ENCODE data around the gene GALNT9.

The GALNT9 gene

DNA sequence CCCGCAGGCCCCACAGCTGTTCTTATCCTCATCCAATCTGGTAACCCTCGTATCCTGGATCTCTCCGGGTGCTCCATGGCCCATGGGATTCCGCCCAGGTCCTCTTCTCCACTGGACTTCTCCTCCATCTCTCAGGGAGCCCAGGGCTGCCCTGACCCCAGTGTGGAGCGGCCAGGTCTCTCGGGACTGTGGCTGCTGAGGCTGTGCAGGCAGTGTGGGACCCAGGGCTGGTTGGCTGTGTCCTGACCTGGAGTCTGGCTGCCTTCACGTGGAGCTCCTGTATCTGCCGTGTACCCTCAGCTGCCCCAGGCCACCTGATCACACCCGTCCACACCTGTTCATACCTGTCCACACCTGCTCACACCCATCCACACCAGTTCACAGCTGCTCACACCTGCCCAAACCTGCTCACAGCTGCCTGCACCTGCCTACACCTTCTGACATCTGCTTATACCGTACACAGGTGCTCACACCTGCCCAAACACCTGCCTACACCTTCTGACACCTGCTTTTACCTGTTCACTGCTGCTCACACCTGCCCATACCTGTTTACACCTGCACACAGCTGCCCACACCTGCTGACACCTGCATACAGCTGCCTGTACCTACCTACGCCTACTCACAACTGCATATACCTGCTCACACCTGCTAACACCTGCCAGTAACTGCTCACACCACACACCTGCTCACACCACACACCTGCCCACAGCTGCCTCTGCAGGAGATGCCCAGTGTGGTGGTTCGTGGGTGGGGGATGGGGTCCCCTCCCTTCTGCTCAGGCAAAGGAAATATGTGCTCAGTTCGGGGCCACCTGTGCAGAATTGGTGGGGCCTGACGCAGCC is 92.2 kb downstream of the GALNT9 start:
- TF ChIP-seq SNAI2 (CRISPR knock-in tag; IDR thresholded peaks at IDR 0.05) (no peak), CSDC2 (CRISPR knock-in tag; IDR thresholded peaks at IDR 0.05) (no peak)
- peak; percentile 57 for ATAC-seq

DNA sequence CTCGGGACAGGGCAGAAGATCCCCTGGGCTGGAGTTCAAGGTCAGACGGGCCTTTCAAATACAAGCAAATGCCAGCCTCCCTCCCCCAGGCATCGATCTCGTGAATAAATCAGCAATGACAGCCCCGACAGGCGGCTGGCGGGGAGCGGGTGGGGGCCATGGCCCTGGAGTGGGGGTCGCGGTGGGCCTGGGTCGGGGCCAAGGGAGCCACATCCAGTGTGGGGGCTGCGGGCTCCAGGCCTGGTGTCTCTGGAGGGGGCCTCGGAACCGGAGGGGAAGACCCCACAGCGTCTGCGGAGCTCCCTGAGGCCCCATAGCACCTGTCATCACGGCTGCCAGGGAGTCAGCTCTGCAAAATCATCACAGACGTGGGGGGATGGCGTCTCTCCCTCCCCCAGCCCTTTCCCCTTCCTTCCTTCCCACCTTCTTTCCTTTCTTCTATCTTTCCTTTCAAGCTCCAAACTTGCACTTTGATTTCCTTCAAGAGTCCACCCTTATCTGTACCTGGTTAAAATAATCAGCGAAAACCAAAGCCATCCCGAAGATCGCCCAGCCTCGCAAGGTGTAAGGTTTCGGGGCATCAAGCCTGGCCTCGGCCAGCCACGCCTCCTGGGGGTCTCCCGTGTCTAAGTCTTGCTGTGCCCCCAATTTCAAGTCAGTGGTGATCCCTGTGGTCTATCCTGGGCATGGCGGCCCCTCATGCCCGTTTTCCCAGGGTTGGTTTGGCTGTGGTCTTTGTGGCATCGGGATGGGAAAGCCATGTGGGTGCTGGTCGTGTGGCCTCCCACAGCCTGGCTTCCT is 93.1 kb downstream of the GALNT9 start:
- TF ChIP-seq, protein P1, sequence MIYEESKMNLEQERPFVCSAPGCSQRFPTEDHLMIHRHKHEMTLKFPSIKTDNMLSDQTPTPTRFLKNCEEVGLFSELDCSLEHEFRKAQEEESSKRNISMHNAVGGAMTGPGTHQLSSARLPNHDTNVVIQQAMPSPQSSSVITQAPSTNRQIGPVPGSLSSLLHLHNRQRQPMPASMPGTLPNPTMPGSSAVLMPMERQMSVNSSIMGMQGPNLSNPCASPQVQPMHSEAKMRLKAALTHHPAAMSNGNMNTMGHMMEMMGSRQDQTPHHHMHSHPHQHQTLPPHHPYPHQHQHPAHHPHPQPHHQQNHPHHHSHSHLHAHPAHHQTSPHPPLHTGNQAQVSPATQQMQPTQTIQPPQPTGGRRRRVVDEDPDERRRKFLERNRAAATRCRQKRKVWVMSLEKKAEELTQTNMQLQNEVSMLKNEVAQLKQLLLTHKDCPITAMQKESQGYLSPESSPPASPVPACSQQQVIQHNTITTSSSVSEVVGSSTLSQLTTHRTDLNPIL (CRISPR knock-in tag; IDR thresholded peaks at IDR 0.05; ENCODE audit: low read depth): no peak
- no peak for TF ChIP-seq ZFP3 (CRISPR knock-in tag; IDR thresholded peaks at IDR 0.05)
- TF ChIP-seq TOX (CRISPR knock-in tag; IDR thresholded peaks at IDR 0.05; ENCODE audit: borderline replicate concordance): no peak
- TF ChIP-seq, protein P2, sequence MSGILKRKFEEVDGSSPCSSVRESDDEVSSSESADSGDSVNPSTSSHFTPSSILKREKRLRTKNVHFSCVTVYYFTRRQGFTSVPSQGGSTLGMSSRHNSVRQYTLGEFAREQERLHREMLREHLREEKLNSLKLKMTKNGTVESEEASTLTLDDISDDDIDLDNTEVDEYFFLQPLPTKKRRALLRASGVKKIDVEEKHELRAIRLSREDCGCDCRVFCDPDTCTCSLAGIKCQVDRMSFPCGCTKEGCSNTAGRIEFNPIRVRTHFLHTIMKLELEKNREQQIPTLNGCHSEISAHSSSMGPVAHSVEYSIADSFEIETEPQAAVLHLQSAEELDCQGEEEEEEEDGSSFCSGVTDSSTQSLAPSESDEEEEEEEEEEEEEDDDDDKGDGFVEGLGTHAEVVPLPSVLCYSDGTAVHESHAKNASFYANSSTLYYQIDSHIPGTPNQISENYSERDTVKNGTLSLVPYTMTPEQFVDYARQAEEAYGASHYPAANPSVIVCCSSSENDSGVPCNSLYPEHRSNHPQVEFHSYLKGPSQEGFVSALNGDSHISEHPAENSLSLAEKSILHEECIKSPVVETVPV (CRISPR knock-in tag; IDR thresholded peaks at IDR 0.05): no peak
- no peak for TF ChIP-seq ZNF70 (CRISPR knock-in tag; IDR thresholded peaks at IDR 0.05)
- TF ChIP-seq ARNTL (CRISPR knock-in tag; IDR thresholded peaks at IDR 0.05; ENCODE audit: borderline replicate concordance, low read depth): no peak
- TF ChIP-seq, protein P3, sequence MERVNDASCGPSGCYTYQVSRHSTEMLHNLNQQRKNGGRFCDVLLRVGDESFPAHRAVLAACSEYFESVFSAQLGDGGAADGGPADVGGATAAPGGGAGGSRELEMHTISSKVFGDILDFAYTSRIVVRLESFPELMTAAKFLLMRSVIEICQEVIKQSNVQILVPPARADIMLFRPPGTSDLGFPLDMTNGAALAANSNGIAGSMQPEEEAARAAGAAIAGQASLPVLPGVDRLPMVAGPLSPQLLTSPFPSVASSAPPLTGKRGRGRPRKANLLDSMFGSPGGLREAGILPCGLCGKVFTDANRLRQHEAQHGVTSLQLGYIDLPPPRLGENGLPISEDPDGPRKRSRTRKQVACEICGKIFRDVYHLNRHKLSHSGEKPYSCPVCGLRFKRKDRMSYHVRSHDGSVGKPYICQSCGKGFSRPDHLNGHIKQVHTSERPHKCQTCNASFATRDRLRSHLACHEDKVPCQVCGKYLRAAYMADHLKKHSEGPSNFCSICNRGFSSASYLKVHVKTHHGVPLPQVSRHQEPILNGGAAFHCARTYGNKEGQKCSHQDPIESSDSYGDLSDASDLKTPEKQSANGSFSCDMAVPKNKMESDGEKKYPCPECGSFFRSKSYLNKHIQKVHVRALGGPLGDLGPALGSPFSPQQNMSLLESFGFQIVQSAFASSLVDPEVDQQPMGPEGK (CRISPR knock-in tag; IDR thresholded peaks at IDR 0.05; ENCODE audit: borderline replicate concordance): no peak
- TF ChIP-seq, protein P4, sequence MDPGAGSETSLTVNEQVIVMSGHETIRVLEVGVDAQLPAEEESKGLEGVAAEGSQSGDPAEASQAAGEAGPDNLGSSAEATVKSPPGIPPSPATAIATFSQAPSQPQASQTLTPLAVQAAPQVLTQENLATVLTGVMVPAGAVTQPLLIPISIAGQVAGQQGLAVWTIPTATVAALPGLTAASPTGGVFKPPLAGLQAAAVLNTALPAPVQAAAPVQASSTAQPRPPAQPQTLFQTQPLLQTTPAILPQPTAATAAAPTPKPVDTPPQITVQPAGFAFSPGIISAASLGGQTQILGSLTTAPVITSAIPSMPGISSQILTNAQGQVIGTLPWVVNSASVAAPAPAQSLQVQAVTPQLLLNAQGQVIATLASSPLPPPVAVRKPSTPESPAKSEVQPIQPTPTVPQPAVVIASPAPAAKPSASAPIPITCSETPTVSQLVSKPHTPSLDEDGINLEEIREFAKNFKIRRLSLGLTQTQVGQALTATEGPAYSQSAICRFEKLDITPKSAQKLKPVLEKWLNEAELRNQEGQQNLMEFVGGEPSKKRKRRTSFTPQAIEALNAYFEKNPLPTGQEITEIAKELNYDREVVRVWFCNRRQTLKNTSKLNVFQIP (CRISPR knock-in tag; IDR thresholded peaks at IDR 0.05; ENCODE audit: borderline replicate concordance, low read depth): no peak
- TF ChIP-seq ZFP30 (CRISPR knock-in tag; IDR thresholded peaks at IDR 0.05): no peak
- TF ChIP-seq RARB (CRISPR knock-in tag; IDR thresholded peaks at IDR 0.05): no peak
- TF ChIP-seq, protein P5, sequence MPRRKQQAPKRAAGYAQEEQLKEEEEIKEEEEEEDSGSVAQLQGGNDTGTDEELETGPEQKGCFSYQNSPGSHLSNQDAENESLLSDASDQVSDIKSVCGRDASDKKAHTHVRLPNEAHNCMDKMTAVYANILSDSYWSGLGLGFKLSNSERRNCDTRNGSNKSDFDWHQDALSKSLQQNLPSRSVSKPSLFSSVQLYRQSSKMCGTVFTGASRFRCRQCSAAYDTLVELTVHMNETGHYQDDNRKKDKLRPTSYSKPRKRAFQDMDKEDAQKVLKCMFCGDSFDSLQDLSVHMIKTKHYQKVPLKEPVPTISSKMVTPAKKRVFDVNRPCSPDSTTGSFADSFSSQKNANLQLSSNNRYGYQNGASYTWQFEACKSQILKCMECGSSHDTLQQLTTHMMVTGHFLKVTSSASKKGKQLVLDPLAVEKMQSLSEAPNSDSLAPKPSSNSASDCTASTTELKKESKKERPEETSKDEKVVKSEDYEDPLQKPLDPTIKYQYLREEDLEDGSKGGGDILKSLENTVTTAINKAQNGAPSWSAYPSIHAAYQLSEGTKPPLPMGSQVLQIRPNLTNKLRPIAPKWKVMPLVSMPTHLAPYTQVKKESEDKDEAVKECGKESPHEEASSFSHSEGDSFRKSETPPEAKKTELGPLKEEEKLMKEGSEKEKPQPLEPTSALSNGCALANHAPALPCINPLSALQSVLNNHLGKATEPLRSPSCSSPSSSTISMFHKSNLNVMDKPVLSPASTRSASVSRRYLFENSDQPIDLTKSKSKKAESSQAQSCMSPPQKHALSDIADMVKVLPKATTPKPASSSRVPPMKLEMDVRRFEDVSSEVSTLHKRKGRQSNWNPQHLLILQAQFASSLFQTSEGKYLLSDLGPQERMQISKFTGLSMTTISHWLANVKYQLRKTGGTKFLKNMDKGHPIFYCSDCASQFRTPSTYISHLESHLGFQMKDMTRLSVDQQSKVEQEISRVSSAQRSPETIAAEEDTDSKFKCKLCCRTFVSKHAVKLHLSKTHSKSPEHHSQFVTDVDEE (CRISPR knock-in tag; IDR thresholded peaks at IDR 0.05): no peak
- TF ChIP-seq ZC3H10 (CRISPR knock-in tag; IDR thresholded peaks at IDR 0.05): no peak
- no peak for TF ChIP-seq ESRRG (CRISPR knock-in tag; IDR thresholded peaks at IDR 0.05)
- TF ChIP-seq GLIS3 (CRISPR knock-in tag; IDR thresholded peaks at IDR 0.05): no peak
- TF ChIP-seq PPARA (CRISPR knock-in tag; IDR thresholded peaks at IDR 0.05; ENCODE audit: borderline replicate concordance): no peak
- ATAC-seq: peak; percentile 13

DNA sequence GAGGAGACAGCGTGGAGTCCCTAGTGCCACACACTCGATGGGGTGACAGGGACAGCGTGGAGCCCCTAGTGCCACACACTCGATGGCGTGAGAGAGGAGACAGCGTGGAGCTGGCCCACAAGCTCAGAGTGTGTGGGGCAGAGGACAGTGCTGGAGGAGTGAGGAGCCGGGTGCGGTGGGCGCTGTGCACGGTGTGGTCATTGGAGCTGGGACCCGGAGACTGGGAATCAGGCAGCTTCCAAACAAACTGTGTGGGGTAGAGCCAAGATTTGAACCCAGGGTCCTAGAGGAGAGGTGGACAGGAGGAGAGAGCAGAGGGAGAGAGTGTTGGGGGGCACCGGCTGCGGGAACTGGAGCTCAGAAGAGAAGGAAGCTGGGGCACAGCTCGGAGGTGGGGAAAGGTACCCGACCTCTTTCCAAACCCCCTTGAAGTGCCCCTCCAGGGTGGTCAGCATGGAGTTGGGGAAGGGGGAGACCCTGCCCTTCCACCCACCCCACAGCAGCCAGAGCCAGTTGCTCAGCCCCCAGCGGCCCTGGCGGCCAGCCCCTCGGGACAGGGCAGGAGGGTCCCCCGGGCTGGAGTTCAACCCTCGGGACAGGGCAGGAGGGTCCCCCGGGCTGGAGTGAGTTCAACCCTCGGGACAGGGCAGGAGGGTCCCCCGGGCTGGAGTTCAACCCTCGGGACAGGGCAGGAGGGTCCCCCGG is 94.1 kb downstream of the GALNT9 start:
- TF ChIP-seq ZNF70 (CRISPR knock-in tag; IDR thresholded peaks at IDR 0.05) (no peak), ESRRG (CRISPR knock-in tag; IDR thresholded peaks at IDR 0.05) (no peak), ZNF8 (CRISPR knock-in tag; IDR thresholded peaks at IDR 0.05) (no peak), PPARA (CRISPR knock-in tag; IDR thresholded peaks at IDR 0.05; ENCODE audit: borderline replicate concordance) (no peak), TCF4 (CRISPR knock-in tag; IDR thresholded peaks at IDR 0.05; ENCODE audit: borderline replicate concordance) (no peak), ZNF565 (CRISPR knock-in tag; conservative IDR thresholded peaks at IDR 0.05; ENCODE audit: low read depth) (no peak), GLIS3 (CRISPR knock-in tag; IDR thresholded peaks at IDR 0.05) (no peak)
- TF ChIP-seq, protein P4 (CRISPR knock-in tag; IDR thresholded peaks at IDR 0.05; ENCODE audit: borderline replicate concordance, low read depth): no peak
- TF ChIP-seq, protein P5 (CRISPR knock-in tag; IDR thresholded peaks at IDR 0.05): no peak
- no peak for ATAC-seq
